Kidney epithelial cell (primary cell): ENCODE results near the gene PLA2G4E. TPM values are rescaled to one million over a fixed set of nuclear protein-coding genes. Genes with fewer than 3 reads are reported as not detected.

ENCODE experiments used
- DNase-seq: peaks from one replicate; pipeline ENCODE4 v3.0.0-alpha.2; 2010; ENCODE audit warnings: low read depth
- H3K27me3 ChIP-seq: 2 replicates; pipeline ENCODE4 v1.6.0; 2011; ENCODE audit warnings: low read length; ENCODE audit not compliant: control insufficient read depth, insufficient read depth
- H3K36me3 ChIP-seq: 2 replicates; pipeline ENCODE4 v1.5.1; 2011; ENCODE audit warnings: low read length; ENCODE audit not compliant: control insufficient read depth, insufficient read depth
- H3K4me3 ChIP-seq: 2 replicates; pipeline ENCODE4 v1.5.1; 2011; ENCODE audit warnings: low read depth, mild to moderate bottlenecking, control low read depth, low read length
- CTCF ChIP-seq: IDR thresholded peaks from 2 replicates; pipeline ENCODE4 v1.5.1; 2011; ENCODE audit warnings: mild to moderate bottlenecking, moderate library complexity, low read length, control low read depth, inconsistent platforms; ENCODE audit not compliant: insufficient read depth, poor library complexity, severe bottlenecking
- total RNA-seq: library from RNA; depleted of rRNA; stranded (reverse); fragments of >200 nt; gene quantifications from 2 replicates; pipeline ENCODE4 v1.2.3, GENCODE V29; 2015

Gene PLA2G4E
- total RNA-seq, 1 donor from 2014 or later: not detected

DNA sequence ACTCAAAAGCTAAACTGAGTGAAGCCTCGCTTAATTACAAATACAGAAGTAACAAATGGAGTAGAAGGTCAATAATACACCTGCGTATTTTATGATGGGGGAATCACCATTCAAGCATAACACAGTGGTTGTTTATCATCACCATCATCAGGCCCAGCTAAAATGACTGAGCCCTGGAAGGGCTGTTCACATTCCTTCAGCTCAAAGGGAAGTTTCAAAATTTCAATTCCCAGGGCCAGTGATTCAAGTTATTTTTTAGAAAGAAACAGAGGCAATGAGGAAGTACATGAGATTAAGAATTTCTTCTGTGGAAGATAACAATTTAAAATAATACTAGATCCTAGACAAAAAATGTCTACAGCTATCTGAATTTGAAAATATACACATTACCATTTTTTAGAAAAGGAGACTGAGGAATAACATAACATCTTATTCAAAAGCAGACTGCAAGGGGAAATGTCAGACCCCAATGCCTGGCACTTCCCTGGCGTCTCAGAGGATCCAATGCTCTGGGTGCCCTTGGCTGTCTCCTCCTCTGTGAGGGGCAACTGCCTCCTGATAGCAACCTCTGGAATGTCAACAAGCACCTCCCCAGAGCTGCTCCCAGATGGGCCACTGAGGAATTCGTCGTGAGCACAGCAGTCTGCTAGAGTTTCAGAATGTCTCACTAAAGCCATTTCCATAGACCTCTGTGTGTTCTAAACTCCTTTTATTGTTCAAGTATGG, 71.3 kb downstream of the PLA2G4E start:
- no peak for TF ChIP-seq CTCF
- no peaks in the 10 kb centered on the region for H3K36me3 ChIP-seq
- no peak overlapping the region for H3K4me3 ChIP-seq
- DNase-seq: no peak
- no peaks in the 10 kb centered on the region for H3K27me3 ChIP-seq

DNA sequence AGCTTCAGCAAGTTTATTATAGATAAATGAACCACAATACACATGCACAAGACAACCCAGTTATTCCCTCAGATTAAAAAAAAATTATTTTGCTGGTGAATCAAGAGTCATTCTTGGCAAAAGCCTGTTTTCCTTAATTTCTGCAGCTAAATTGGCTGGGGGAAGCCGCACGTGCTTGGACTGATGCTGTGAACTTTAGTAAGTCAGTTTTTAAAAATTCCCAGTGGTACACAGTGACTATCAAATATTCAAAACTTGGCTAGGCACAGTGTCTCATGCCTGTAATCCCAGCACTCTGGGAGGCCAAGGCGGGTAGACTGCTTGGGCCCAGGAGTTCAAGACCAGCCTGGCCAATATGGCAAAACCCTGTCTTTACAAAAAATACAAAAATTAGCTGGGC, 72.4 kb downstream of the PLA2G4E start:
- TF ChIP-seq CTCF: no peak

GRCh38 chr15:41946970-41947369, 73.9 kb downstream of the PLA2G4E start:
- H3K4me3 ChIP-seq: no peak overlapping the region
- no peak for DNase-seq

More for the DNA sequence above, 72.4 kb downstream of the PLA2G4E start:
- Histone ChIP-seq H3K36me3 (no peaks in the 10 kb centered on the region), H3K4me3 (no peak overlapping the region), H3K27me3 (no peaks in the 10 kb centered on the region)
- no peak for DNase-seq

GRCh38 chr15:41945731-41946130, 75.1 kb downstream of the PLA2G4E start:
- H3K4me3 ChIP-seq: no peak overlapping the region
- no peak for DNase-seq
- H3K27me3 ChIP-seq: no peaks in the 10 kb centered on the region
- H3K36me3 ChIP-seq: peaks cover 3% of the 10 kb centered on the region
- no peak for TF ChIP-seq CTCF

More at GRCh38 chr15:41946970-41947369, 73.9 kb downstream of the PLA2G4E start:
- peaks cover 1% of the 10 kb centered on the region for H3K36me3 ChIP-seq
- no peaks in the 10 kb centered on the region for H3K27me3 ChIP-seq
- no peak for TF ChIP-seq CTCF

DNA sequence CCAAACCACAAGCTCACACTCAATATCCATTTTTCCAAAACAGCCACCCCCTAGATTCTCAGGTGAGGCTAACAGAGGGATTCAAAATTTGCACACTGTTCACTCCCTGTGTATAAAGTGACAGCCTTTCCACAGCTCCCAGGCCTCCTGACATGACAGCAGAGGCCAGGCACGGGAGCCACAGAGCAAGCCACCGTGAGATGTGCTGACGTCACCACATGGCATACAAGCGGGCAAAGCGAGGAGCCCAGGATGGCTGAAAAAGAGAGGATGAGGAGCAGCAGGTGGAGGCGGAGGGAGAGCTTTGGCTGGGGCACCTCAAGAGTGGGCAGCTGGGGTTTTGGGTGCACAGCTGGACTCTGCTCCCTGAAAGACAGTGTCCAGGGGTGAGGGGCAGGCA, 75.6 kb downstream of the PLA2G4E start:
- TF ChIP-seq CTCF: no peak
- DNase-seq: no peak
- Histone ChIP-seq H3K4me3 (no peak overlapping the region), H3K36me3 (peaks cover 3% of the 10 kb centered on the region), H3K27me3 (no peaks in the 10 kb centered on the region)
